K562 (cell line): ENCODE measurements around the gene ADIPOQ. TPM values are rescaled to one million over a fixed set of nuclear protein-coding genes. Genes with fewer than 3 reads are reported as not detected.

ENCODE experiments used
- ATAC-seq: fragments of 200-7000 bp; cut with Tn5 transposase; 3 replicates; pipeline ENCODE4 v1.9.1; 2020; ENCODE audit warnings: moderate library complexity
- BruUV-seq: library from RNA; stranded (reverse); fragments of 400-500 nt; replicated peaks from 2 replicates; lab custom pipeline; 2021; lab: Mats Ljungman, UMichigan
- CTCF ChIA-PET: fragments of 300-600 bp; formaldehyde crosslinking; extraction: SDS; loops from one replicate; lab custom pipeline; 2021; ENCODE audit warnings: low intra/inter-chr PET ratio; lab: Yijun Ruan, JAX
- POLR2A ChIA-PET: fragments of 300-600, 350-650 bp; sonication (Branson Sonifier 250); formaldehyde crosslinking; extraction: SDS; loops from one replicate; lab custom pipeline; 2021; ENCODE audit warnings: antibody characterized with exemption, inconsistent platforms; lab: Yijun Ruan, JAX
- DNase-seq, 4 experiments: peaks; one replicate each; pipeline versions ENCODE4 v3.0.0 to v3.0.0-alpha.2; 2011 to 2018; ENCODE audit warnings: low spot score in 3 of 4, mixed read lengths in 3 of 4; ENCODE audit errors: extremely low read depth in 1 of 4
- FAIRE-seq: peaks from 2 replicates; lab custom pipeline; 2011; peaks lifted over from hg19 to GRCh38; lab: Jason Lieb, UNC
- H2AFZ ChIP-seq: 2 replicates; pipeline ENCODE4 v1.6.0; 2011; ENCODE audit warnings: low read depth, low read length, control low read depth, inconsistent platforms
- H3K27ac ChIP-seq: fragments of 200-600 bp; 3 replicates; pipeline ENCODE4 v1.8.0; 2011; ENCODE audit warnings: low read depth, mild to moderate bottlenecking, control low read depth, inconsistent platforms, low read length, moderate library complexity, mixed read lengths; ENCODE audit errors: extremely low read depth
- H3K27me3 ChIP-seq, 2 experiments: fragments of 300-600 bp in 1 of 2; 2 replicates in 1 of 2; 3 replicates in 1 of 2; pipeline versions ENCODE4 v1.6.0 to v1.8.0; 2011; ENCODE audit warnings: inconsistent platforms in 2 of 2, low read length in 2 of 2, mild to moderate bottlenecking in 1 of 2, mixed read lengths in 1 of 2, moderate library complexity in 1 of 2; ENCODE audit not compliant: control insufficient read depth in 2 of 2, insufficient read depth in 2 of 2
- H3K36me3 ChIP-seq: fragments of 300-600 bp; 3 replicates; pipeline ENCODE4 v1.8.0; 2011; ENCODE audit warnings: mild to moderate bottlenecking, low read length, inconsistent platforms; ENCODE audit not compliant: control insufficient read depth, insufficient read depth
- H3K4me1 ChIP-seq, 2 experiments: fragments of 200-600 bp in 1 of 2; replicated peaks in 1 of 2; 2 replicates in 1 of 2; 3 replicates in 1 of 2; pipeline versions ENCODE4 v1.5.1 to v1.8.0; 2011; ENCODE audit warnings: inconsistent platforms in 2 of 2, low read length in 2 of 2, mild to moderate bottlenecking in 1 of 2, mixed read lengths in 1 of 2, moderate library complexity in 1 of 2; ENCODE audit not compliant: control insufficient read depth in 2 of 2, insufficient read depth in 2 of 2
- H3K4me2 ChIP-seq: 2 replicates; pipeline ENCODE4 v1.6.1; 2011; ENCODE audit warnings: low read length, control low read depth, inconsistent platforms, mixed read lengths; ENCODE audit not compliant: insufficient read depth
- H3K4me3 ChIP-seq: fragments of 200-600 bp; sonication (generic), shearing (Covaris generic); 2 replicates; pipeline ENCODE4 v1.5.1; 2016; ENCODE audit warnings: control low read depth, inconsistent platforms
- H3K79me2 ChIP-seq: fragments of 200-600 bp; 3 replicates; pipeline ENCODE4 v1.8.0; 2011; ENCODE audit warnings: low read length, inconsistent platforms; ENCODE audit not compliant: control insufficient read depth, insufficient read depth
- H3K9ac ChIP-seq, 2 experiments: 2 replicates each; pipeline versions ENCODE4 v1.6.0 to v1.6.1; 2011; ENCODE audit warnings: low read depth in 2 of 2, low read length in 2 of 2, control low read depth in 1 of 2, inconsistent platforms in 1 of 2, mild to moderate bottlenecking in 1 of 2, mixed read lengths in 1 of 2; ENCODE audit not compliant: insufficient read depth in 1 of 2
- H3K9me1 ChIP-seq: one replicate; pipeline ENCODE4 v1.6.0; 2011; ENCODE audit warnings: inconsistent platforms, mild to moderate bottlenecking, low read length, moderate library complexity; ENCODE audit not compliant: control insufficient read depth, insufficient read depth
- H3K9me3 ChIP-seq: replicated peaks from 2 replicates; pipeline ENCODE4 v1.5.1; 2011; ENCODE audit warnings: low read depth, low read length, inconsistent platforms; ENCODE audit not compliant: control insufficient read depth, insufficient read depth
- H4K20me1 ChIP-seq: replicated peaks from 2 replicates; pipeline ENCODE4 v1.6.1; 2011; ENCODE audit warnings: low read length, inconsistent platforms, mixed read lengths; ENCODE audit not compliant: control insufficient read depth, insufficient read depth
- BHLHE40 ChIP-seq: IDR thresholded peaks from 2 replicates; pipeline ENCODE4 v1.6.1; 2011; ENCODE audit warnings: low read length, improper control_type of control experiment
- CAMTA2 ChIP-seq: fragments of 250-450 bp; sonication (Bioruptor Pico); conservative IDR thresholded peaks from 2 replicates; pipeline ENCODE4 v1.5.1; 2022
- GABPA ChIP-seq: fragments of 200-800 bp; sonication (Bioruptor generic); conservative IDR thresholded peaks from 2 replicates; pipeline ENCODE4 v1.6.1; 2016; ENCODE audit warnings: low read depth, missing genetic modification characterization, missing compliant biosample characterization
- GABPB1 ChIP-seq: sonication (generic); formaldehyde crosslinking; IDR thresholded peaks from 2 replicates; pipeline ENCODE4 v1.8.0; 2022; ENCODE audit warnings: mild to moderate bottlenecking, missing genetic modification reagents
- MCM7 ChIP-seq, 2 experiments: fragments of 450-650 bp; IDR thresholded peaks; 2 replicates each; pipeline ENCODE4 v1.6.1; 2016 to 2018
- MECOM ChIP-seq: fragments of 250-450 bp; sonication (Bioruptor Pico); IDR thresholded peaks from 2 replicates; pipeline ENCODE4 v1.8.0; 2022; ENCODE audit warnings: inconsistent platforms
- POLR2AphosphoS2 ChIP-seq: IDR thresholded peaks from 2 replicates; pipeline ENCODE4 v1.6.1; 2012; ENCODE audit warnings: low read length, improper control_type of control experiment
- POLR3G ChIP-seq: IDR thresholded peaks from 2 replicates; pipeline ENCODE4 v1.6.1; 2011; ENCODE audit not compliant: insufficient read length, insufficient replicate concordance; ENCODE audit errors: extremely low read depth
- PTBP1 ChIP-seq: fragments of 200-400 bp; formaldehyde crosslinking; IDR thresholded peaks from 2 replicates; pipeline ENCODE4 v1.6.1; 2017; ENCODE audit warnings: low read depth, low read length
- ZBED1 ChIP-seq: IDR thresholded peaks from 2 replicates; pipeline ENCODE4 v1.6.1; 2014
- ZC3H4 ChIP-seq: sonication (generic); formaldehyde crosslinking; IDR thresholded peaks from 2 replicates; pipeline ENCODE4 v1.9.0; 2021; ENCODE audit warnings: missing genetic modification reagents, borderline replicate concordance
- ZFPM2 ChIP-seq: fragments of 250-450 bp; sonication (Bioruptor Pico); IDR thresholded peaks from 2 replicates; pipeline ENCODE4 v1.5.1; 2022; ENCODE audit warnings: mild to moderate bottlenecking
- WGBS: fragments of 100-300 bp; shearing (Covaris generic); methylation state at CpG from one replicate; pipeline ENCODE4 v1.1.6; 2016; ENCODE audit warnings: low coverage, mixed read lengths; ENCODE audit not compliant: insufficient coverage; ENCODE audit errors: missing lambda C conversion rate; 5-methylcytosine and 5-hydroxymethylcytosine counted together
- in situ Hi-C: fragments of 300-500 bp; cut with MboI; formaldehyde crosslinking; loops from 4 replicates; pipeline ENCODE4 v1.15.0; 2018; ENCODE audit warnings: inconsistent platforms, mixed read lengths
- intact Hi-C: fragments of 100-400 bp; cut with micrococcal nuclease; formaldehyde crosslinking; loops from 2 replicates; pipeline ENCODE4 v1.14.2; 2022
- polyA plus RNA-seq, 8 experiments: library from polyadenylated mRNA; depleted of rRNA in 4 of 8; stranded (reverse) in 5 of 8; unstranded in 3 of 8; fragments of >200 nt; fragmentation: Nextera tagmentation in 2 of 8; fragmentation: Illumina TruSeq in 1 of 8; extraction: Ambion mirVana in 2 of 8; extraction: Trizol in 1 of 8; gene quantifications; 2 replicates each; pipeline versions ENCODE4 v1.2.1 to v1.2.3, GENCODE V29; 2011 to 2014; ENCODE audit warnings: inconsistent platforms in 1 of 8, missing spikeins in 1 of 8
- total RNA-seq, 7 experiments: library from RNA; depleted of rRNA in 6 of 7; stranded (reverse); fragments of >200 nt in 6 of 7; fragmentation: Illumina TruSeq in 2 of 7; extraction: Trizol in 2 of 7; gene quantifications; 2 replicates each; pipeline versions ENCODE4 v1.2.1 to v1.2.3, GENCODE V29; 2011 to 2021; ENCODE audit warnings: low replicate concordance in 1 of 7
- TF ChIP-seq, protein P1 (sequence below): fragments of 250-450 bp; sonication (Bioruptor Pico); IDR thresholded peaks from 2 replicates; pipeline ENCODE4 v1.5.1; 2021; ENCODE audit warnings: mild to moderate bottlenecking

Gene ADIPOQ
- total and polyA plus RNA-seq, 9 of the 15 experiments (the other 6 are each of a cell fraction or from before 2014, with no cell fraction given): 0.01 to 0.04 (median 0.03) TPM; not detected in 4

DNA sequence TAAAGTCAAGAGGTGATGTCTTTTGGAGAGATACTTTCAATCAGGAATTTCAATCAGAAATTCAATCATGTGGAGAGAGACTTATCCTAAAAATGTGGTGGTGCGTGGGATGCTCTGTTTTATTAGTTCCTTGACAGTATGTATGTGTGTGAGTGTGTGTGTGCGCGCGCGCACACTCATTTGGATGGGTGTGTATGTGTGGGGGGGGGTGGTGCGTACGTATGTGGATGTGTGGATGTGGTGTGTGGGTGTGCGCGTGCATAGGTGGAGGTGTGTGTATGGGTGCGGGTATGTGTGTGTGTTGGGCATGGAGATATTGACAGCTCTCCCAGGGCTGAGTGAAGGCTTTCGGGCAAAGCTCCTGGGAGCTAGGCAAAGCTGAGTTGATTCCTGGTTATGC is 2.4 kb downstream of the ADIPOQ start:
- Histone ChIP-seq H3K27ac (no peak overlapping the region), H3K9me1 (no peaks in the 10 kb centered on the region), H3K36me3 (no peaks in the 10 kb centered on the region), H3K4me3 (no peak overlapping the region), H3K27me3 (no peaks in the 10 kb centered on the region), H3K79me2 (no peaks in the 10 kb centered on the region), H3K9ac (no peak overlapping the region), H4K20me1 (no peaks in the 10 kb centered on the region), H3K4me1 (no peaks in the 10 kb centered on the region; a peak in 1 of 5 replicates), H2AFZ (no peak overlapping the region), H3K4me2 (no peak overlapping the region), H3K9me3 (no peaks in the 10 kb centered on the region)
- BruUV-seq: no TSS peak
- intact Hi-C loops (no loop called here), in situ Hi-C loops (loop anchor here (5.0 to 10.0 kb wide), 2 partner anchors 87 to 320 kb away; partner anchors contain the start of gene ST6GAL1)
- ATAC-seq (no peak), FAIRE-seq (no peak), DNase-seq (no peak)
- TF ChIP-seq POLR3G: no peak
- TF ChIP-seq BHLHE40: no peak
- TF ChIP-seq ZBED1: no peak
- TF ChIP-seq ZC3H4 (CRISPR knock-in tag): no peak
- TF ChIP-seq MECOM: no peak
- no peak for TF ChIP-seq PTBP1
- no peak for TF ChIP-seq POLR2AphosphoS2
- no peak for TF ChIP-seq CAMTA2
- TF ChIP-seq MCM7 (IDR thresholded peaks at IDR 0.05): no peak
- no peak for TF ChIP-seq GABPA (tag)
- TF ChIP-seq, protein P1, sequence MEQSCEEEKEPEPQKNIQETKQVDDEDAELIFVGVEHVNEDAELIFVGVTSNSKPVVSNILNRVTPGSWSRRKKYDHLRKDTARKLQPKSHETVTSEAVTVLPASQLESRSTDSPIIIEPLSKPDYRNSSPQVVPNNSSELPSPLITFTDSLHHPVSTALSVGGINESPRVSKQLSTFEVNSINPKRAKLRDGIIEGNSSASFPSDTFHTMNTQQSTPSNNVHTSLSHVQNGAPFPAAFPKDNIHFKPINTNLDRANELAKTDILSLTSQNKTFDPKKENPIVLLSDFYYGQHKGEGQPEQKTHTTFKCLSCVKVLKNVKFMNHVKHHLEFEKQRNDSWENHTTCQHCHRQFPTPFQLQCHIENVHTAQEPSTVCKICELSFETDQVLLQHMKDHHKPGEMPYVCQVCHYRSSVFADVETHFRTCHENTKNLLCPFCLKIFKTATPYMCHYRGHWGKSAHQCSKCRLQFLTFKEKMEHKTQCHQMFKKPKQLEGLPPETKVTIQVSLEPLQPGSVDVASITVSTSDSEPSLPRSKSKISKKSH (CRISPR knock-in tag): no peak
- TF ChIP-seq ZFPM2: no peak
- TF ChIP-seq GABPB1 (CRISPR knock-in tag): no peak
- ChIA-PET POLR2A (no interaction called here), CTCF (no interaction called here)
- 73% methylated on average over 10 of the region's 11 CpGs for WGBS
